H1 (cell line): ENCODE measurements around the gene AGRP. TPM values are rescaled to one million over a fixed set of nuclear protein-coding genes. Genes with fewer than 3 reads are reported as not detected.

ENCODE experiments used
- CTCF ChIA-PET: fragments of 300-600 bp; sonication (Branson Sonifier 250); formaldehyde crosslinking; loops from one replicate; lab custom pipeline; 2021; ENCODE audit not compliant: partially characterized antibody; lab: Charles Lee
- POLR2A ChIA-PET: fragments of 300-600 bp; sonication (Branson Sonifier 250); formaldehyde crosslinking; loops from one replicate; lab custom pipeline; 2021; ENCODE audit warnings: inconsistent platforms; ENCODE audit not compliant: partially characterized antibody; lab: Charles Lee
- DNase-seq, 2 experiments: peaks; one replicate each; pipeline versions ENCODE4 v3.0.0 to v3.0.0-alpha.2; 2010 to 2022; ENCODE audit warnings: low spot score in 2 of 2, low read depth in 1 of 2, mixed read lengths in 1 of 2
- FAIRE-seq: peaks from 2 replicates; lab custom pipeline; 2011; peaks lifted over from hg19 to GRCh38; lab: Jason Lieb, UNC
- H2AFZ ChIP-seq: 2 replicates; pipeline ENCODE4 v1.8.1; 2012; ENCODE audit warnings: low read length, inconsistent platforms
- H2AK5ac ChIP-seq: 2 replicates; pipeline ENCODE4 v1.6.1; 2013; ENCODE audit warnings: low read depth, low read length
- H2BK120ac ChIP-seq: replicated peaks from 2 replicates; pipeline ENCODE3; 2013; ENCODE audit warnings: low read depth, low read length, inconsistent platforms
- H2BK12ac ChIP-seq: 2 replicates; pipeline ENCODE4 v1.6.1; 2013; ENCODE audit warnings: low read depth, low read length
- H2BK15ac ChIP-seq: 2 replicates; pipeline ENCODE4 v1.6.1; 2013; ENCODE audit warnings: low read length
- H2BK20ac ChIP-seq: 2 replicates; pipeline ENCODE4 v1.6.1; 2013; ENCODE audit warnings: low read length
- H2BK5ac ChIP-seq: 2 replicates; pipeline ENCODE4 v1.6.1; 2013; ENCODE audit warnings: low read depth, low read length
- H3K14ac ChIP-seq: 2 replicates; pipeline ENCODE4 v1.6.1; 2013; ENCODE audit warnings: inconsistent platforms; ENCODE audit not compliant: insufficient read length
- H3K18ac ChIP-seq: 2 replicates; pipeline ENCODE4 v1.6.1; 2013; ENCODE audit warnings: low read length; ENCODE audit errors: extremely low read depth
- H3K23ac ChIP-seq: 2 replicates; pipeline ENCODE4 v1.6.1; 2013; ENCODE audit warnings: inconsistent platforms; ENCODE audit not compliant: insufficient read length
- H3K23me2 ChIP-seq: 2 replicates; pipeline ENCODE4 v1.6.1; 2013; ENCODE audit warnings: low read depth, low read length
- H3K27ac ChIP-seq: 2 replicates; pipeline ENCODE4 v1.6.1; 2011; ENCODE audit warnings: low read depth, low read length, inconsistent platforms
- H3K27me3 ChIP-seq, 4 experiments: replicated peaks in 1 of 4; 1 replicate in 1 of 4; 2 replicates in 3 of 4; pipeline versions ENCODE4 v1.6.1 to v1.8.1; 2011 to 2013; ENCODE audit warnings: low read length in 3 of 4, mild to moderate bottlenecking in 3 of 4, inconsistent platforms in 2 of 4, mixed read lengths in 2 of 4, moderate library complexity in 1 of 4; ENCODE audit not compliant: control insufficient read depth in 3 of 4, insufficient read depth in 3 of 4; ENCODE audit errors: extremely low read depth in 1 of 4
- H3K36me3 ChIP-seq, 4 experiments: 2 replicates each; pipeline versions ENCODE4 v1.6.1 to v1.8.1; 2011 to 2013; ENCODE audit warnings: mild to moderate bottlenecking in 4 of 4, low read length in 3 of 4, moderate library complexity in 2 of 4, control low read depth in 1 of 4, inconsistent platforms in 1 of 4; ENCODE audit not compliant: insufficient read depth in 4 of 4, control insufficient read depth in 2 of 4
- H3K4ac ChIP-seq: replicated peaks from 2 replicates; pipeline ENCODE3; 2013; ENCODE audit warnings: low read length, low read depth, mixed read lengths, inconsistent platforms; ENCODE audit not compliant: insufficient read length
- H3K4me1 ChIP-seq, 4 experiments: replicated peaks in 1 of 4; 1 replicate in 1 of 4; 2 replicates in 3 of 4; pipeline versions ENCODE4 v1.6.1 to v1.8.1; 2011 to 2013; ENCODE audit warnings: low read length in 3 of 4, inconsistent platforms in 2 of 4, mixed read lengths in 1 of 4; ENCODE audit not compliant: insufficient read depth in 4 of 4, control insufficient read depth in 3 of 4
- H3K4me2 ChIP-seq, 2 experiments: 2 replicates each; pipeline versions ENCODE4 v1.6.1 to v1.8.1; 2011 to 2013; ENCODE audit warnings: low read depth in 2 of 2, low read length in 2 of 2, control low read depth in 1 of 2, inconsistent platforms in 1 of 2, mild to moderate bottlenecking in 1 of 2; ENCODE audit not compliant: insufficient read depth in 1 of 2
- H3K4me3 ChIP-seq, 4 experiments: fragments of 200-600, 300-600 bp in 1 of 4; sonication (generic), shearing (Covaris generic), sonication (Bioruptor Twin) in 1 of 4; 2 replicates each; pipeline versions ENCODE4 v1.5.1 to v1.8.1; 2011 to 2016; ENCODE audit warnings: low read length in 4 of 4, low read depth in 3 of 4, control low read depth in 2 of 4, inconsistent platforms in 2 of 4, mild to moderate bottlenecking in 2 of 4, mixed read lengths in 1 of 4, moderate library complexity in 1 of 4; ENCODE audit not compliant: insufficient read depth in 2 of 4; ENCODE audit errors: extremely low read depth in 1 of 4
- H3K56ac ChIP-seq: replicated peaks from 2 replicates; pipeline ENCODE3; 2013; ENCODE audit warnings: low read depth, mild to moderate bottlenecking, mixed read lengths, low read length, inconsistent platforms; ENCODE audit not compliant: insufficient read length
- H3K79me1 ChIP-seq: 2 replicates; pipeline ENCODE4 v1.6.1; 2013; ENCODE audit warnings: low read depth, low read length, control low read depth
- H3K79me2 ChIP-seq, 2 experiments: 2 replicates each; pipeline versions ENCODE4 v1.6.1 to v1.8.1; 2012 to 2013; ENCODE audit warnings: low read length in 2 of 2, mild to moderate bottlenecking in 2 of 2, inconsistent platforms in 1 of 2; ENCODE audit not compliant: insufficient read depth in 2 of 2, control insufficient read depth in 1 of 2
- H3K9ac ChIP-seq, 4 experiments: replicated peaks in 1 of 4; 1 replicate in 1 of 4; 2 replicates in 3 of 4; pipeline versions ENCODE4 v1.6.1 to v1.8.1; 2011 to 2013; ENCODE audit warnings: low read depth in 3 of 4, low read length in 3 of 4, control low read depth in 2 of 4, mild to moderate bottlenecking in 2 of 4, moderate library complexity in 2 of 4, inconsistent platforms in 1 of 4; ENCODE audit errors: extremely low read depth in 1 of 4
- H3K9me3 ChIP-seq, 2 experiments: 2 replicates each; pipeline versions ENCODE4 v1.6.1 to v1.8.1; 2012 to 2013; ENCODE audit warnings: mild to moderate bottlenecking in 2 of 2, moderate library complexity in 2 of 2, control low read depth in 1 of 2, inconsistent platforms in 1 of 2, low read depth in 1 of 2, low read length in 1 of 2, mixed read lengths in 1 of 2; ENCODE audit not compliant: insufficient read depth in 2 of 2
- H4K20me1 ChIP-seq, 2 experiments: replicated peaks in 1 of 2; 2 replicates each; pipeline versions ENCODE3 to v1.8.1; 2011 to 2013; ENCODE audit warnings: inconsistent platforms in 2 of 2, low read length in 2 of 2, mild to moderate bottlenecking in 1 of 2; ENCODE audit not compliant: insufficient read depth in 2 of 2, control insufficient read depth in 1 of 2
- H4K5ac ChIP-seq: 2 replicates; pipeline ENCODE4 v1.6.1; 2013; ENCODE audit warnings: low read length, low read depth, mixed read lengths, inconsistent platforms; ENCODE audit not compliant: insufficient read length
- H4K8ac ChIP-seq: 2 replicates; pipeline ENCODE4 v1.8.0; 2013; ENCODE audit warnings: mild to moderate bottlenecking, moderate library complexity, low read length, inconsistent platforms; ENCODE audit not compliant: insufficient read depth; ENCODE audit errors: extremely low read depth
- H4K91ac ChIP-seq: replicated peaks from 2 replicates; pipeline ENCODE3; 2013; ENCODE audit warnings: low read length, mixed read lengths, inconsistent platforms; ENCODE audit not compliant: insufficient read length
- BCL11A ChIP-seq, 2 experiments: IDR thresholded peaks; one replicate each; pipeline ENCODE4 v1.6.1; 2011; ENCODE audit warnings: low read depth in 2 of 2, low read length in 2 of 2, mild to moderate bottlenecking in 2 of 2
- CTBP2 ChIP-seq: IDR thresholded peaks from 2 replicates; pipeline ENCODE4 v1.7.0; 2011; ENCODE audit warnings: borderline replicate concordance, mild to moderate bottlenecking, moderate library complexity, mixed read lengths, low read length; ENCODE audit not compliant: insufficient read depth, insufficient read length
- NRF1 ChIP-seq: IDR thresholded peaks from 2 replicates; pipeline ENCODE4 v1.6.1; 2011; ENCODE audit warnings: mild to moderate bottlenecking, low read depth, low read length, improper control_type of control experiment
- SIX5 ChIP-seq: IDR thresholded peaks from 2 replicates; pipeline ENCODE4 v1.6.1; 2011; ENCODE audit warnings: mild to moderate bottlenecking, low read depth, low read length
- WGBS, 2 experiments: shearing (Covaris generic) in 1 of 2; methylation state at CpG; one replicate each; pipeline versions ENCODE4 v1.1.6 to v1.1.7; 2013 to 2015; ENCODE audit warnings: low lambda C conversion rate in 2 of 2, mixed read lengths in 2 of 2, inconsistent platforms in 1 of 2, low coverage in 1 of 2, missing lambda C conversion rate in 1 of 2; ENCODE audit not compliant: insufficient replicate concordance in 2 of 2, insufficient coverage in 1 of 2, insufficient read length in 1 of 2; ENCODE audit errors: extremely low coverage in 1 of 2, missing lambda C conversion rate in 1 of 2; 5-methylcytosine and 5-hydroxymethylcytosine counted together
- polyA plus RNA-seq, 7 experiments: library from polyadenylated mRNA; depleted of rRNA in 3 of 7; stranded (reverse) in 5 of 7; unstranded in 2 of 7; fragments of >200 nt in 5 of 7; fragments of 200-250 nt in 2 of 7; gene quantifications; 1 replicate in 5 of 7; 2 replicates in 1 of 7; 4 replicates in 1 of 7; pipeline versions ENCODE4 v1.2.1 to v1.2.3, GENCODE V29; 2011 to 2013; ENCODE audit warnings: missing spikeins in 2 of 7, mixed read lengths in 2 of 7
- total RNA-seq: library from RNA; stranded (reverse); fragmentation: NEBNext Ultra II Directional; extraction: Animal tissue kit (Norgen Biotek cat#: 25700); gene quantifications from 2 replicates; pipeline ENCODE4 v1.2.1, GENCODE V29; 2021

AGRP gene
- total and polyA plus RNA-seq, 2 of the 8 experiments (the other 6 are each of a cell fraction or from before 2014, with no cell fraction given), result not detected

DNA sequence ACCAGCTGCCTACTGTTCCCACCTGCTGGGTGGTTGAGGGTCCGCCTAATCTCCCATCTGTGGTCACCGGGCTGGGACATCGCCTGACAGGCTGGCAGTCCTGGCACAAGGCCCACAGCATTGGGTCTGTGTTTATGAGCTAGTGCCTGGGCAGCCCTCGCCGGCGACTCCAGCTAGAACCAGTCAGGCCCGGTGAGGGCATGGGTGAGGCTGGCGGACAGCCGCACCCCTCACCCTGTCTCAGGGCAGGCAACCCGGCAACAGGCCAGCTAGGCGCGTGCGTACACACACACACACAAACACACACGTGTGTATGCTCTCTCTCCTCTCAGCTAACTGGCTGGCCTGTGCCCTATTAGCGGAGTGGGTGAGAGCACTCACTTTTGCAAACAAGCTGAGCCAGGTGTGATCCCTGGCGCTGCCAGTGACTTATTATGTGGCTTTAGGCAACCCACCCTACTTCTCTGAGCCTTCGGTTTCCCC, 42.0 kb downstream of the AGRP start:
- Histone ChIP-seq H2BK5ac (no peak overlapping the region), H3K4me3 (no peak overlapping the region), H3K23me2 (no peaks in the 10 kb centered on the region), H3K18ac (no peak overlapping the region), H4K5ac (no peak overlapping the region), H3K27me3 (no peaks in the 10 kb centered on the region), H3K4ac (no peak overlapping the region), H4K20me1 (peaks cover 0 to 8% of the 10 kb centered on the region in 2 experiments), H3K56ac (no peak overlapping the region), H3K14ac (no peak overlapping the region), H2BK20ac (no peak overlapping the region), H4K8ac (no peak overlapping the region), H3K23ac (no peak overlapping the region), H3K9ac (no peak overlapping the region), H3K4me2 (no peak overlapping the region), H2AFZ (no peak overlapping the region), H2BK15ac (no peak overlapping the region), H3K36me3 (peaks cover 5 to 16% (median 8%) of the 10 kb centered on the region in 4 experiments; a peak in 7 of 8 replicates), H3K9me3 (no peaks in the 10 kb centered on the region), H3K27ac (no peak overlapping the region), H4K91ac (no peak overlapping the region), H3K79me1 (no peaks in the 10 kb centered on the region; the same call in none of the 2 replicates), H2BK120ac (no peak overlapping the region), H2AK5ac (no peak overlapping the region), H2BK12ac (no peak overlapping the region), H3K79me2 (no peaks in the 10 kb centered on the region), H3K4me1 (peaks cover 0 to 8% (median 4%) of the 10 kb centered on the region in 4 experiments; a peak in 5 of 7 replicates)
- ChIA-PET POLR2A (interaction anchor here (0.9 to 8.5 kb wide), 4 partner anchors 8 to 25 kb away, joined by 3 to 67 read pairs (median 3); partner anchors contain the start of genes HSD11B2 and ZDHHC1), CTCF (interaction anchor here (0.6 to 28.6 kb wide), 10 partner anchors 3 to 504 kb away, joined by 3 to 683 read pairs (median 4); partner anchors contain the start of genes HSD11B2 and TPPP3)
- 96% methylated on average over 17 of the region's 17 CpGs; no CpG with 5 or more reads in 1 of the 2 experiments for WGBS, 2 experiments
- FAIRE-seq, result no peak
- TF ChIP-seq CTBP2 (no peak), SIX5 (no peak), BCL11A (IDR thresholded peaks at IDR 0.05; ENCODE audit: low read depth in 2 of 2, low read length in 2 of 2) (no peak), NRF1 (no peak)
- DNase-seq, result no peak
